ENCODE results near the gene ALG11. TPM values are rescaled to one million over a fixed set of nuclear protein-coding genes. Genes with fewer than 3 reads are reported as not detected.
"Not testable (repeated sequence)": the region's sequence is repeated elsewhere in the genome, so short reads cannot be mapped to it uniquely, and the experiment has no call there.

ALG11 gene
- polyA plus RNA-seq, 1 donor from 2014 or later: 29.2 TPM

- no peaks in the 10 kb centered on the region for H3K36me3 ChIP-seq (ENCODE audit: insufficient read depth, low read length)
- no peak overlapping the region for H3K27ac ChIP-seq (ENCODE audit: low read length)
- H3K4me2 ChIP-seq (ENCODE audit: low read length): no peak overlapping the region
- no peaks in the 10 kb centered on the region for H3K9me2 ChIP-seq (ENCODE audit: insufficient read depth, low read length)
- H3K9ac ChIP-seq (ENCODE audit: low read length): no peak overlapping the region
- no peaks in the 10 kb centered on the region for H3F3A ChIP-seq (ENCODE audit: insufficient read depth, low read length, poor library complexity, severe bottlenecking)
- no peak overlapping the region for H2AFZ ChIP-seq (ENCODE audit: low read depth, low read length)
- no peaks in the 10 kb centered on the region for H3K27me3 ChIP-seq (ENCODE audit: insufficient read depth, low read depth, low read length)
- H4K20me1 ChIP-seq (ENCODE audit: insufficient read depth): no peaks in the 10 kb centered on the region
- TF ChIP-seq EZH2 (IDR thresholded peaks at IDR 0.05; ENCODE audit: borderline replicate concordance, insufficient read depth, low read length, poor library complexity, severe bottlenecking) (no peak), SMC3 (conservative IDR thresholded peaks at IDR 0.05; ENCODE audit: poor library complexity) (no peak), MXI1 (conservative IDR thresholded peaks at IDR 0.05; ENCODE audit: poor library complexity, severe bottlenecking) (no peak), TAF1 (IDR thresholded peaks at IDR 0.05; ENCODE audit: low read depth) (no peak), RAD21 (conservative IDR thresholded peaks at IDR 0.05) (no peak), CTCF (IDR thresholded peaks at IDR 0.05; ENCODE audit: poor library complexity, severe bottlenecking) (no peak), POLR2AphosphoS5 (IDR thresholded peaks at IDR 0.05) (no peak), REST (IDR thresholded peaks at IDR 0.05; ENCODE audit: borderline replicate concordance) (no peak), EP300 (conservative IDR thresholded peaks at IDR 0.05; ENCODE audit: poor library complexity, severe bottlenecking) (no peak)
- peaks cover 5% of the 10 kb centered on the region for H3K9me3 ChIP-seq (ENCODE audit: low read length)
- H3K79me2 ChIP-seq (replicated peaks; ENCODE audit: insufficient read depth, low read length): no peaks in the 10 kb centered on the region
- H3K4me3 ChIP-seq (ENCODE audit: low read length): no peak overlapping the region
Observed at GRCh38 chr13:51981355-51981754, 30.8 kb upstream of the ALG11 start.

GRCh38 chr13:51983292-51983691, 28.9 kb upstream of the ALG11 start:
- H4K20me1 ChIP-seq (ENCODE audit: insufficient read depth); H3K9ac ChIP-seq (ENCODE audit: low read length); H3K79me2 ChIP-seq (replicated peaks; ENCODE audit: insufficient read depth, low read length); H3K9me3 ChIP-seq (ENCODE audit: low read length); H3K4me3 ChIP-seq (ENCODE audit: low read length); H3F3A ChIP-seq (ENCODE audit: insufficient read depth, low read length, poor library complexity, severe bottlenecking); H2AFZ ChIP-seq (ENCODE audit: low read depth, low read length); H3K9me2 ChIP-seq (ENCODE audit: insufficient read depth, low read length); H3K27ac ChIP-seq (ENCODE audit: low read length); H3K27me3 ChIP-seq (ENCODE audit: insufficient read depth, low read depth, low read length); H3K4me2 ChIP-seq (ENCODE audit: low read length); H3K36me3 ChIP-seq (ENCODE audit: insufficient read depth, low read length): not testable (repeated sequence)

GRCh38 chr13:51984904-51985303, 27.3 kb upstream of the ALG11 start:
- H3K27ac ChIP-seq (ENCODE audit: low read length); H3K79me2 ChIP-seq (replicated peaks; ENCODE audit: insufficient read depth, low read length); H3K4me3 ChIP-seq (ENCODE audit: low read length); H3F3A ChIP-seq (ENCODE audit: insufficient read depth, low read length, poor library complexity, severe bottlenecking); H3K9ac ChIP-seq (ENCODE audit: low read length); H3K9me2 ChIP-seq (ENCODE audit: insufficient read depth, low read length); H3K4me2 ChIP-seq (ENCODE audit: low read length); H2AFZ ChIP-seq (ENCODE audit: low read depth, low read length); H3K9me3 ChIP-seq (ENCODE audit: low read length); H3K36me3 ChIP-seq (ENCODE audit: insufficient read depth, low read length); H4K20me1 ChIP-seq (ENCODE audit: insufficient read depth); H3K27me3 ChIP-seq (ENCODE audit: insufficient read depth, low read depth, low read length): not testable (repeated sequence)
